GM18519 (cell line): ENCODE measurements around the gene STRBP.
"Not testable (repeated sequence)": the region's sequence is repeated elsewhere in the genome, so short reads cannot be mapped to it uniquely, and the experiment has no call there.

ENCODE experiments used
- ATAC-seq: cut with Tn5 transposase; IDR thresholded peaks from one replicate; pipeline ENCODE4 v1.9.1; 2021; ENCODE audit warnings: mild to moderate bottlenecking, moderate library complexity; ENCODE audit not compliant: unreplicated experiment, low FRiP score

STRBP gene

DNA sequence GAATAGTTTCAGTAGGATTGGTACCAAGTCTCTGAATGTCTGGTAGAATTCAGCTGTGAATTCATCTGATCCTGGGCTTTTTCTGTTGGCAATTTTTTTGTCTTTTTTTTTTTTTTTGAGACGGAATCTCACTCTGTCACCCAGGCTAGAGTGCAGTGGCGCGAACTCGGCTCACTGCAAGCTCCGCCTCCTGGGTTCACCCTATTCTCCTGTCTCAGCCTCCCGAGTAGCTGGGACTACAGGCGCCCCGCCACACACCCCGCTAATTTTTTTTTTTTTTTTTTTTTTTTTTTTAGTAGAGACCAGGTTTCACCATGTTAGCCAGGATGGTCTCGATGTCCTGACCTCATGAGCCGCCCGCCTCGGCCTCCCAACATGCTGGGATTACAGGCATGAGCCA, 67.9 kb downstream of the STRBP start:
- not testable (repeated sequence) for ATAC-seq

DNA sequence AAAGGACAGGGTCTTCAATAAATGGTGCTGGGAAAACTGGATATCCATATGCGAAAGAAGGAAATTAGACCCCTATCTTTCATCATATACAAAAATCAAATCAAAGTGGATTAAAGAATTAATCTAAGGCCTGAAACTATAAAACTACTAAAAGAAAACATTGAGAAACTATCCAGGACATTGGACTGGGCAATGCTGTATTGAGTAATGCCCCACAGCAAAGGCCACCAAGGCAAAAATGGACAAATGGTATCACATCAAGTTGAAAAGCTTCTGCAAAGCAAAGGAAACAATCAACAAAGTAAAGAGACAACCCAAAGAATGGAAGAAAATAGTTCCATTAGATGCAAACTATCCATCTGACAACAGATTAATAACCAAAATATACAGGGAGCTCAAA, 72.3 kb downstream of the STRBP start:
- ATAC-seq, result no peak

DNA sequence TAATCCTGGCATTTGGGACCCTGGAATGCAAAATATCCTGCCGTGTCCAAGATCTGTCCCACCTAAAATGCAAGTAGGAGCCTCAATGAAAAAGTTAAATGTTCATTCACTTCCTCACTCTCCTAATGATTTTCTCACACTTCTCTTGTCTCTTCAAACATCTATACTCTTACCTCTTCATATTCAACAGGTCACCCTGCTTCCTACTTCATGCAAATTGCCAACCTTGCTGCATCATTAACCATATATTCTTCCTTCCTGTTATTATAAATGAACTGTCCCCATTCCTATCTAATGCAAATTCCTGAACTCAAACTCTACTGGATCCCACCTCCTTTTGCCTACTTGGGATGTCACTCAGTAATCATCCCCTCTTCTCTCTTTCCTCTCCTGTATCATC, 74.4 kb downstream of the STRBP start:
- ATAC-seq, result no peak

DNA sequence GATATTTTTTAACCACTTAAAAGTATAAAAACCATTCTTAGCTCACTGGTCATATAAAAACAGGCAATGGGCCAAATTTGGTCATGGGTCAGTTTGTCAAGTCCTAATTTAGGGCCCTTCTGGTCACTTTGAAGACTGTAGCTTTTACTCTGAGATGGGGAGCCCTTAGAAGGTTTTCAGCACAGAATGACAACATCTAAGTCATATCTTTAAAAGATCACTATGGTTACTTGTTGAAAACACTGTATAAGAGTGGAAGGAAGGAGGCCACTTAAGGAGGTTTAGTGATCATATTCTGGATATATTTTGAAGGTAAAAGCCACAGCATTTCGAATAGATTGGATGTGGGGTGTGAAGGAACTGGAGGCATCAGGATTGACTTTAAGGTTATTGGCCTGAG, 76.7 kb downstream of the STRBP start:
- no peak for ATAC-seq

DNA sequence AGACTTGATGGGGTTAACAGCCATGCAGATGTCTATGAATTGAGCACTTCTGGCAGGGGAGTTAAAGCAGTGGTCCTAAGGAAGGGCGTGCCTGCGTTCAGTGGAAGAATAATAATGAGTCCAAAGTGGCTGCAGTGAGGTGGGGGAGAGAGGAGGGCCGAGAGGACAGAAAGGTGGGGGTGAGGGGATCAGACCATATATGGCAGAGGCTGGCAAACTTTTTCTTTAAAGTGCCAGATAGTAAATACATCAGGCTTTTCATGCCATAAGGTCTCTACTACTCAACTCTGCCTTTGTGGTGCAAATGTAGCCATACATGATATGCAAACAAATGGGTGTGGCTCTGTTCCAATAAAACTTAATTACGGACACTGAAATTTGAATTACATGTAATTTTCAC, 77.1 kb downstream of the STRBP start:
- no peak for ATAC-seq

DNA sequence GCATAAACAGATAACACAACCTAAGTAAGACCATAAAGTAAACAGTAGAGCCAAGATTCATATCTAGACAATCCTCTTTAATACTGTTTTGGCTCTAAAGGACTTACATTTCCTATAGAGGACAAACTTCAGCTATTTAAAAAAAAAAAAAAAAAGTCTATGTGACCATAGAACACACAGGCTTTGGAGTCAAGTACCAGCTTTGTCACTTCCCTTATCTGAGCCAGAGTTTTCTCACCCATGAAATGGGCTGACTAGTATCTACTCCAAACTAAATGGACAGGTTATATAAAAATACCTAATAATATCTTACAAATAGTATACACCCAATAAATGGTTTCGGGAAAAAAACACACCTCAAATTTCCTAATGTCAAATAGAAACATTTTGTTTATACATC, 81.3 kb downstream of the STRBP start:
- ATAC-seq, result no peak

DNA sequence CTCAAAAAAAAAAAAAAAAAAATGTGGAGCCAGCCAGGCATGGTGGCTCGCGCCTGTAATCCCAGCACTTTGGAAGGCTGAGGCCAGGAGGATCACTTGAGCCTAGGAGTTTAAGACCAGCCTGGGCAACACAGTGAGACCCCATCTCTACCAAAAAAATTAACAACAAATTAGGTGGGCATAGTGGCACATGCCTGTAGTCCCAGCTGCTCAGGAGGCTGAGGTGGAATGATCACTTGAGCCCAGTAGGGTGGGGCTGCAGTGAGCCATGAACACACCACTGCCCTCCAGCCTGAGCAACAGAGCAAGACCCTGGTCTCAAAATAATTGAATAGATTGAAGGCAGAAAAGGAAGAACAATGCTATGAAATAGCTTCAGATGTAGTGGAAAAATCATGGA, 82.4 kb downstream of the STRBP start:
- ATAC-seq, result not testable (repeated sequence)

DNA sequence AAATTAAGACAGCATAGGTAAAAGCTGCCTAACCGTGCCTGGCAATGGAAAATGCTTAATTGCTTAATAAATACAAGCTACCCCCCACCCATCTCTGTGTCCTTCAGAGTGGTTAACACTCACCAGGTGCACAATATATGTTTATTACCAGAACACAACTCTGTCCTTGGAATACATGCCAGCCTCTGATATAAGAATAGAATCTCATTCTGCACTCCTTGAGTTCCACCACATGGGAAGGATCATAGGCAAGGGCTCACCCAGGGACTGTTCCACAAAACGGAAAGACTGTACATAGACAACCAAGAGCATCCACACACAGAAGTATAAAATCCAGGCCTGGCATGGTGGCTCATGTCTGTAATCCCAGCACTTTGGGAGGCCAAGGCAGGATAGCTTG, 91.4 kb downstream of the STRBP start:
- no peak for ATAC-seq

DNA sequence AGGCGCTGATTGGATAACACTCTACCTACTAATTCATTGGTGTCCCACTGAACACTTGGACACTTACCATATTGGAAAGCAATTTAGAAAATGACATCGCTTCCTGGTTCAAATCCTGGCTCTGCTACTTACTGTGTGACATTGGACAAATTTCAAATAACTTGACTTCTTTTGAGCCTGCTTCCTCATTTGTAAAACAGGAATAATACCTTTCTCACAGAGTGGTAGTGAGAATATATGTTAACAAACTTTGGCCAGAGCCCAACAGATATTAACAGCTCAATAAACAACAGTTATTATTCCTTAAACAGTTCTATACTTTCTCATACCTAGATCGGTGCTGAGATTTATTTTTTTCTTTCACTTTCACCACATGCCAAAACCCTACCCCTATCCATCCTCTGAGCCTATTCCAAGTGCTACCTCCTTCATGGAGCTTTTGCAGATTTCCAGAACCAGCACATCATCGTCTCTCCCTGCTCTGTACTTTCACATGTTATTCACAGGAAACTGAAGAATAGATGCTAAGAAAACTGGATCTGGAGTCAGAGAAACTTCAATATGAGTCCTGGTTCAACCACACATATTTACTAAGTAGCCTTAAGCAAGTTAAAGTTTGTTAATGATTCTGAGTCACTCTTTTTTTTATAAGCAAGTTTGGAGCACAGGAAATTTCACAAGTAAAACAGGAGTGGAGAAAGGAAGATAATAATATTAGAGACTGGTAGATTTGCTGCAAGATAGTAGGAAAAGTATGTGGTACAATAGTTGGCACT, 92.3 kb downstream of the STRBP start:
- no peak for ATAC-seq

DNA sequence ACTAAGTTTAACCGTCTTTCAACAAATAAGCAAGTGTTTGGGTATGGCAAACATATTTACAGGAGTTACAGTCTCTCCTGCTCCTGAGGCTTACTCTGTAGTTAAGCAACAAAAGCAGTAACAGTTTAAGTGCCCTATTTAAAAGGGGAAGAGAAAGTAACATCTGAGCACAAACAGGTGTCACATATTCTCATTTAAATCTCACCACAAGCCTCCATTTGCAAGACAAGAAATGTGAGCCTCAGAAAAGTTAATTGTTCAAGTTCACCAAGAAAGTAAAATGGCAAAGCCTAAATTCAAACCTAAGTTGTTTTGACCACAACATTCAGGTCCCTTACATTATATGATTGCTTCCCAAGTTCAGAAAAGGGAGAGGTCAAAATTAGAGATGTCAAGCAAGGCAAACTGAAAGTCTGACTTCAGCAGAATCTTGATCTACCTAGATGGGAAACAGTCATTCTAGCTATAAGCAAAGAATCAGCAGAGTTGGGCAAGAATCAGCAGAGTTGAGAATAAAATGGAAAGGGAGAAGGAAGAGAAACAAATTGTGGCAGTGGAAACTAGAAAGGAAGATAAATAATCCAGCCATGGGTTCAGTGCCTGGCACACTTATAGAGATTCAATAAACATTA, 93.4 kb downstream of the STRBP start:
- peak; percentile 86 for ATAC-seq

DNA sequence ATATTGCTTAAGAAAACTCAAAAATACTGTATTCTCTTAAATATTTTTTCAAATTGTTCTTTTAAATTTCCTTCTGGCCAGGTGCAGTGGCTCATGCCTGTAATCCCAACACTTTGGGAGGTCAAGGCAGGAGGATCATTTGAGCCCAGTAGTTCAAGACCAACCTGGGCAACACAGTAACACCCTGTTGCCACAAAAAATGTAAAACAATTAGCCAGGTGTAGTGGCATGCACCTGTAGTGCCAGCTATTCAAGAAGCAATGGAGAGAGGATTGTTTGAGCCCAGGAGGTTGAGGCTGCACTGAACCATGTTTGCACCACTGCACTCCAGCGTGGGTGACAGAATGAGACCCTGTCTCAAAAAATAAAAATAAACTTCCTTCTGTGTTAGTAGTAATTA, 94.3 kb downstream of the STRBP start:
- ATAC-seq, result no peak

DNA sequence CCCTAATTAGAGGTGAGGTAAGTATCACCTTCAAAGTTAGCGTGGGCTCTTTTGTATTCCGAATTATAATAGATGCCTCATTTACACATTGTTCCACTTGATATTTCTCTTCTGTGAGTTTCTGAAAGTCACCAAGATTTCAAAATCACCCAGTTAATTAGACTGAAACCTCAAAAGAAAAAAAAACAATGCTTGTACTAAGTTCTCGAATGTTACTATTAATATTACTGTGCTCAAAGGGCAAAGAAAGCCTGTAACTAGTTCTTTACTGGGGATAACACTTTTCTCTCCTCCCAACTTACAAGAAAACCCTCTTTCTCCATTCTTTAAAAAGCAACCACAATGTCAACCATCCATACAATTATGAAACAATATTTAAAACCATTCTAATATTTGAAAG, 98.5 kb downstream of the STRBP start:
- no peak for ATAC-seq

DNA sequence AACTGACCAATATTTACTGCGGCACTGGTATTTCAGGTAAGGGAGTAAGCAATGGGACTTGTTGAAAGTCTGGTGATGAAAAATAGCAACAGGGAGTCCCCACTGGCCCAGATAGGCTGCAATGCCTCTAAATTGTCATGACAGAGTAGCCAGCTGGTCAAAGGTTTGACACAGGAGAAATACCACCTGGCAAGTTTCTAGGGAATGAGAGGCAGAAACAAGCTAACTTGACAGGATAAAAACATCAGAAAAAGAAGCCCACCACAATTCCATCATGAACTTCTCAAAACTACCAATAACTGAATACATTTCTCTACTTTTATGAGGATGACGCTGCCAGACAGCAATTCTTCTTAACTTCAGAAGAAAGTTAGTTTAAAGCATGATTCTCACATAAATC, 99.8 kb downstream of the STRBP start:
- no peak for ATAC-seq

DNA sequence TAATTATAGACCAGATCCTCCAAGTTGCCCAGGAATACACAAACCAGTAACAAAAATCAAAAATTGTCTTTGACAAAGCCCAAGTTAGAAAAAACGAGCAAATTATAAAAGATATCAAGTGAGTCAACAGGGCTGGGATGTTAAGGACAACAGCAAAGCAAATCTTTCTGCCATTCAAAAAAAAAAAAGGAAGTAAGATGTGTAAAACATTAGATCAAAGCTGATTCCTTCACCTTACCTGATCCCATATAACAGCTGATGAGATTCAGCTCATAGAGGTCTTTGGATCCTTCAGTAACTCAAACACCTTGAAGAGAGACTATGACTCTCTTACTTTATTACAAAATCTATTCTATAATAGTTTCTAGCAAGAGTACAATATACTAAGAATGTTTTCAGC, 100.9 kb downstream of the STRBP start:
- no peak for ATAC-seq

DNA sequence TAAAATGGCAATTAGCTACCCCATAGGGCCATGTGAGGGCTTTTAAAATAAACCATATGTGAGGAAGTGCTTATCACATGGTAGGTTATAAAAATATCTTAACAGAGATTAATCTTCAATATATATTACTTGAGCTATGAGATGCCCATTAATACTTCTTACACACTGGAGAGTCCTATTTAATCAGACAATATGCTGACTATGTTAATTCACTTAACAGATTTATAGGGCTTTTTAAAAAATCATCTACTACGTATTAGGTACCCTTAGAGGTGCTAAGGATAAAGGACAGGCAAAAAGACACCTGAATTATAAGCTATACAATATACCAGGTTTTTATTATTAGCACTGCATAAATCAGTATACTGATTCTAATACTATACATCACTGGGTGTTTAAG, 102.6 kb downstream of the STRBP start:
- no peak for ATAC-seq

DNA sequence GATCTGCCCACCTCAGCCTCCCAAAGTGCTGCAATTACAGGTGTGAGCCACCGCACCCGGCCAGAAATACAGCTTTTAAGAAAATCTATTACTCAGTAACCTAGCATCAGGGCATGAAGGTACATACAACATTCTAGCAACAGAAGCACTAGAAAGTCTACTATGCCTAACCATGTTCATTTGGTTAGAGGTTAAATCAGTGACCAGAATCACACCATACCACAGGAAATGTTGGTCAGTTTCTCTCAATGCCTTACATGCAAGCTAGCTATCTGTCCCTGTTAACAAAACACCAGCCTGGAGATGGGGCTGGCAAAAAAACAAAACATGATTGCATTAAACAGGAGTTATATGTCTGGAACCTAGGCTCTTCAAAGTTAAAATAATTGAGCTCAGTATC, 104.1 kb downstream of the STRBP start:
- no peak for ATAC-seq

DNA sequence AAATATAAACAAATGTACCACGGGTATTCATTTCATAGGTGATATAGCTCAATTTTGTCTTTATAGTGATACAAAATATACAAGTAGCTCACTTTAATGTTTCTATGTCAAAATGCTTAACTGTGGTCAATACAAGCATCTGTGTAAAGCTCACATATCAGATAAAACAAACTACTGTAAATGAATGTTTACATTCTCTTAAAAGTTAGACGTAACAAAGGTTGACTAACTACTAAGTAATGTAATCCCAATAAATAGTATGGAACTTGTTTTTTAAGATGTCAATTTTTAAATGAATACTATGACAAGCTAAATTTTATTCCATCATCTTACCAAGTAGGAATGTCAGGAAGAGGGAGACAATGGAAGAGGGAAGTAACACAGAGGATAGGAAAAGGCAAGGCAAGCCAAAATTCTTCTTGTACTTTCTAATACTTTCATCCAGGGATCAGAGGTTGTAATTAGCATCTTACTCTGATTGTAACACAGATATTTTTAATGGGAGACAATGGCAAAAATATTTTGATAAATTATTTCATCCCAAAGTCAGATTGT, 105.5 kb downstream of the STRBP start:
- ATAC-seq, result no peak

DNA sequence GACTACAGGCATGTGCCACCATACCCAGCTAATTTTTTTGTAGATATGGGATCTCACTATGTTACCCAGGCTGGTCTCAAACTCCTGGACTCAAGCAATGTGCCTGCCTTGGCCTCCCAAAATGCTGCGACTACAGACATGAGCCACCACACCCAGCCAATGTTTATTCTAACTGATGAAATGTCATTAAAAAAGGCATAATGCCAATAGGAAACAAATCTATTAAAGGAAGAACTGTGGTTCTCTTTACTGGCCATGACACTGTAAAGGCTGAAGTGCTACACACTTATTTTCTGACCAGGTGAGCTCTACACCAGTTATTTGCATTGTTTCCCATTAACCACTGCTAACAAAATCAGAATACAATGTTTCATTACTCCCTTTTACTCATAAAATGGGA, 106.0 kb downstream of the STRBP start:
- ATAC-seq, result no peak

DNA sequence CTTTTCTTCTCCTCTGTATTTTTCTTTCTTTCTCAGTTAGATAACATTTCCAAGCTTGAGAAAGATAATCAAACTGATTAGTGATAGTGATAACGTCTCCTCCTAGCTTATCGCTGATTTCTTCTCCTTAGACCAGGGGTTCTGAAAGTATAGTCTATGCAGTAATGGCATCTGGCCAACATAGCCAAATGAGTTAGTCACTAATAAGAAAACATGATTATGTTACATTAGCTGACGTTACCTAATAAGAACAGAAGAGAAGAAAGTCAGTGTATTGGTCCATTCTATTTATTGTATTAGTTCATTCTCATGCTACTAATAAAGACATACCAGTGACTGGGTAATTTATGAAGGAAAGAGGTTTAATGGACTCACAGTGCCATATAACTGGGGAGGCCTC, 111.2 kb downstream of the STRBP start:
- ATAC-seq, result no peak

DNA sequence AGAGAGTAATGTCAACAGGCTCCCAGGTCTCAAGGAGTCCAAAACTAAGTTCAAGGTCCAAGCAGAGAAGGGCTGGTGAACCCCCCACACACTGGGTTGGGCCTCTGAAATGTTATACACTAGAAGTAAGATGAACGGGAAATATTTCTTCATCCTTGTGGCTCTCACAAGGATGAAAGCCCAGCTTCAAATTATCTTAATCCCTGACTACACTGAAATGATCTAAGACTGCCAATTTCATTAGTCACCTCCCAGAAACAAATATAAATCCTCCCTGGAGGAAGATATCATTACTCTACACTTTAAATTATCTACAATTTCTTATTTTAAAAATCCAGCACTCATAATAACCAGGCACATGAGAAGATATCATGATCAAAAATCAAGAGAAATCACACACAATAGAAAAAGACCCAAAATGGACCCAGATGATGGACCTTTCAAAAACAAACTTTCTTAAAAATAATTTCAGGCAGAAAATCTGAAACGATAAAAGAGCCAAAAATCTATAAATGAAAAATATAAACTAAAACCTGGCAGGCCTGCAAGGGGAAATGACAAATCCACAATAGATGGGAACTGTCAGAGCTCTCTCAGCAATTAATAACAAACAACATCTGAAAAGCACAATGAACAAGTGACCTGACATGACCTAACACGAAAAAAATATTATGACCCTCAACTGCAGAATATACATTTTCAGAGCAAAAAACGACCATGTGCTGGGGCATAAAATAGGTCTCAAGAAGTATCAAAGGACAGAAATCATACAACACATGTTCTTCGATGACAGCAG, 117.5 kb downstream of the STRBP start:
- ATAC-seq, result no peak

DNA sequence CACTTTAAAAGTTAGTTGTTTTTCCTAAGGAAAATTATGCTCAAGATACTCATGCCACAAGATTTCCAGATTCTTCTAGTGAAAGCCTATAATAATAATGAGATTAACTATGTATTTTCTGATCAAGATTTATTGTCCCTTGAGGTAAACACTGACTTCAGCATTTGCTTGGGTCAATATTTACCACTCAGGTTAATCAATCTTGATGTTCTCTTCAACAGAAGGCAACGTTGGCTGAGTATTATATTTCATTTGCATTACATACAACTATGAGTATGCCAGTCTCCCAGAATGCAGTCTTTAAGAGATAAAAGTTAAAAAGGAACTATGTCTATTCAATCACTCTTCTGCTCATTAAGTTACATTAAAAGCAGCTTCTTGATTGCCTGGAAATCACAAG, 119.3 kb downstream of the STRBP start:
- no peak for ATAC-seq
